Skin epidermis (tissue), 12 donors: Measurements from ENCODE around the gene IL16.
"Not testable (repeated sequence)": the region's sequence is repeated elsewhere in the genome, so short reads cannot be mapped to it uniquely, and the experiment has no call there.

Source experiments
- H3K27ac ChIP-seq, 21 experiments: fragments of 200-600 bp; sonication (generic) in 11 of 21; one replicate each; pipeline ENCODE4 v1.5.0; 2020; ENCODE audit warnings: mild to moderate bottlenecking in 3 of 21, inconsistent platforms in 2 of 21, moderate library complexity in 2 of 21
- H3K4me3 ChIP-seq, 7 experiments: fragments of 200-600 bp; sonication (generic) in 2 of 7; one replicate each; pipeline ENCODE4 v1.5.0; 2020; ENCODE audit warnings: inconsistent platforms in 2 of 7, mild to moderate bottlenecking in 2 of 7, moderate library complexity in 1 of 7

The IL16 gene

DNA sequence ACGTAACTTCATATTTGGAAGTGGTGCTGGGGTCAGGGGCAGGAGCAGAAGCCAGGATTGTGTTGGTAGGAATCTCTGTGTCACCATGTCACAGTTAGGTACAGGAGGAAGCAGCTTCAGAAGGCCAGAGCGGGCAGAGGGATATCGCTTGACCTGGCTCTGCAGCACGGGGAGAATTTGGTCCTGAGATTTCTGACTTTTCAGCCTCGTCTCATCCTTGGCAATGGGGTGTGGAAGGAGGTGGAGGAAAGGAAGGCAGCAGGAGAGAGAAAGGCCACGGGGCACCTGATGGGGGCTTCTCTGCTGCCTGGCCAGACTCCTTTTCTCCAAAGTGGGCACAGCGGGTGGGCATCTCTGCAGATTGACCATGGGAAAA is 564 bp downstream of the IL16 start:
- peak overlapping the region in 3 of 21 experiments; percentile 9 to 50 (median 34) for H3K27ac ChIP-seq
- no peak overlapping the region for H3K4me3 ChIP-seq

DNA sequence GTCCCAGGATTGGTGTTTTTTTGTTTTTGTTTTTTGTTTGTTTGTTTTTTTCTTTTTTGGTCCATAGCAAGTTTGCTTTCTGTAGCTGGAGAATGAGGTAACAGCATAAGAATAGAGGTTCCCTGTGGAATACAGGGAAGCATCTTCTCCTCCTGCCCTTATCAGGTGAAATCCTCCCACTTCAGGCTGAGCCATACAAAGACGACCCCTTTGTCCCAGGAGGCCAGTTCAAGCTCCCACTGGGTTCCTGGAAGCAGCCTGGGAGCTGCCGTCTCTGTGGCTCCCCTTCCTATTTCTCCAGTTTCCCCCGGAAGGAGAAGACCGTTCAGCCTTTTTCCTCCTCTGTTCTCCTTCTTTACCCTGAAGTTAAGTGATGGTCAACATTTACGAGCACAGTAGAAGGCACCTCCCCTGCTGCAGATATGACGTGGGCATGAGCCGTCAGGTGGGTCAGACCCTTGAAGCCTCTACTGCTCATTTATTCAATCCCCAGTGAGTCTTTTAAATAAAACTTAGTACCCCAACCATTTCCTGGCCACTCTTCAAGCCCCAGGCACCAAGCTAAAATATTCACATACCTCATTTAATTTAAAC is 1.1 kb downstream of the IL16 start:
- Histone ChIP-seq H3K27ac (peak overlapping the region in 1 of 21 experiments; percentile 35), H3K4me3 (no peak overlapping the region)

DNA sequence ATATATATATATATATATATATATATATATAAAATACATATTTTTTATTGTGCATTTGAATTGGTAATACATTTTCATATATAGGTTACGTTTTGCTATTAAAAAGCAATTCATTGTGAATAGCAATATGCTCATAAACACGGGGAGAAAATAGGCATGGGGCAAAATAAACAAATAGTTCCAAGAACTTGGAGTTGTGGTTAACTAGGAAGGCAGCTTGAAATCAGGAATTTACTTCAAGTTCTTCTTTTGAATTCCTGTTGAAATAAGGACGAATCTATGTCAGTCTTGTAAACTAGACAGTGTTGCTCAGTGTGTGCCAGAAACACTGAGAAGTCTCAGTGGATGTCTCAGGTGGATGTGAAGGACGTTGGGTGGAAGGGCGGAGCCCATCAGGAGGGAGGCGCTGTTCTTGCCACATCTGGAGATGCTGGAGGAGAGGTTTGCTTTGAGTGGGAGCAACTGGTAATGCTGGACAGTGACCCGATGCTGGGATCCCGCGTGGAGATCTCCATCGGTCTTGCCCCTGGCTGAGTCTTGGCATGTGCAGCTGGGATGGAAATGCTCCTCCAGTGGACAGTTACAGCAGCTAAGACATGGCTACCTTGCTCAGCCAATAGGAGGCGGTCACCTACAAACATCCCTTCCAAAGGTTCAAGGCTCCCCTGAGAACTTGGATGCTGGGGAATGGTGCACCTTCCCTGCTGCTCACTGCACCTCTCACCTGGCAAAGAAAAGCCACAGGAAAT is 2.5 kb downstream of the IL16 start:
- H3K4me3 ChIP-seq: no peak overlapping the region
- no peak overlapping the region for H3K27ac ChIP-seq

DNA sequence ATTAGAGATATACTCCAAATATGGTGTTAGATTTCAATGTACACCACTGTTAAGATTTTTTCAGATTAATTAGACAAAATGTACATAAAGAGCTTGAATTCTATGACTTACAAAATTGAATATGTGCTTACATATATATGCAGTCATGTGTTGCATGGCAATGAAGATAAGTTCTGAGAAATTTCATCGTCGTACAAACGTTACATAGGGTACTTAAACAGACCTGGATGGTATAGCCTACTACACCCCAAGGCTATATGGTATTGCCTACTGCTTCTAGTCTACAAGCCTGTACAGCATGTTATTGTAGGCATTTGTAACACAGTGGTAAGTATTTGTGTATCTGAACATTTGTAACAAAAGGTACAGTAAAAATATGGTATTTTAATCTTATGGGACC is 9.3 kb downstream of the IL16 start:
- H3K27ac ChIP-seq: no peak overlapping the region
- H3K4me3 ChIP-seq: no peak overlapping the region

DNA sequence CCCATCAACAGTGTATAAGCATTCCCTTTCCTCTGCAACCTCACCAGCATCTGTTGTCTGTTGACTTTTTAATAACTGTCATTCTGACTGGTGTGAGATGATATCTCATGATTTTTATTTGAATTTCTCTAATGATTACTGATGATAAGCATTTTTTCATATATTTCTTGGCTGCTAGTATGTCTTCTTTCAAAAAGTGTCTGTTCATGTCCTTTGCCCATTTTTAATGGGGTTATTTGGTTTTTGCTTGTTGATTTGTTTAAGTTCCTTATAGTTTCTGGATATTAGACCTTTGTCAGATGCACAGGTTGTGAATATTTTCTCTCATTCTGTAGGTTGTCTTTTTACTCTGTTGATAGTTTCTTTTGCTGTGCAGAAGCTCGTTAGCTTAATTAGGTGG is 11.3 kb downstream of the IL16 start:
- not testable (repeated sequence) for H3K4me3 ChIP-seq, H3K27ac ChIP-seq

DNA sequence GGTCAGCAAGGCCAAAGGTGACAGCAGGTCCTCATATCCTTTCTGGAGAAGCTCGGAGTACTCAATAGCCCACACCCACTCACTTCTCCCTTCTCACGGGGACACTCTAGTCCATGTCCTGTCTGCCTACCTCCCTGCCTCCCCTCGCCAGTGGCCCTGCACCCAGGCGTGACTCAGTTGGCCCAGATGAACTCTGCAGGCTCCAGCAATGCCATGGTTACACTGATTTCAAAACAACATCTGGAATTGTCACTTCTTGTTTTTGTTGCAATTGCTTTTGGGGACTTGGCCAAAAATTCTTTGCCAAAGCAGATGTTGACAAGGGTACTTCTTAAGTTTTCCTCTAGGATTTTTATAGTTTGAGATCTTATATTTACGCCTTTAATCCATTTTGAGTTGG is 13.0 kb downstream of the IL16 start:
- H3K27ac ChIP-seq: peak overlapping the region in 2 of 21 experiments; percentile 29 to 58
- no peak overlapping the region for H3K4me3 ChIP-seq

DNA sequence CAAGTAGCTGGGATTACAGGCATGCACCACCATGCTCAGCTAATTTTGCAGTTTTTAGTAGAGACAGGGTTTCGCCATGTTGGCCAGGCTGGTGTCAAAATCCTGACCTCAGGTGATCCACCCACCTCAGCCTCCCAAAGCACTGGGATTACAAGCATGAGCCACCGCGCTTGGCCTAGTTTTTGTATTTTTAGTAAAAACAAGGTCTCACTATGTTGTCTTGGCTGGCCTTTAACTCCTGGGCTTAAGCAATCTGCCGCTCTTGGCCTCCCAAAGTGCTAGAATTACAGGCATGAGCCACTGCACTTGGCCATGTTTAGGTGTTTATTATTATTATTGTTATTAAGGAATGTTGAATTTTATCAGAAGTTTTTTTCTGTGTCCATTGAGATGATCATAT is 14.7 kb downstream of the IL16 start:
- Histone ChIP-seq H3K27ac (peak overlapping the region in 1 of 21 experiments; percentile 5), H3K4me3 (no peak overlapping the region)

DNA sequence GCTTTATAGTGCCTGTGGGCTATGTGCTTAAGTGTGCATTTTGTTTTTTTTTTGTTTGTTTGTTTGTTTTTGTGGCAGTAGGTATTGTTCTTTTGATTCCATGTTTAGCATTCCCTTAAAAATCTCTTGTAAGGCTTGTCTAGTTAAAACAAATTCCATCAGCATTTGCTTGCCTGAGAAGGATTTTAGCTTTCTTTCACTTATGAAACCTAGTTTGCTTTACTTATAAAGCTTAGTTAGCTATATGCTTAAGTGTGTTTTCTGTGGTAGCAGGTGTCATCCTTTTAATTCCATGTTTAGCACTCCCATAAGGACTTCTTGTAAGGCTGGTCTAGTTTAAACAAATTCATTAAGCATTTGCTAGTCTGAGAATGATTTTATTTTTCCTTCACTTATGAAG is 17.3 kb downstream of the IL16 start:
- Histone ChIP-seq H3K4me3 (no peak overlapping the region), H3K27ac (no peak overlapping the region)

DNA sequence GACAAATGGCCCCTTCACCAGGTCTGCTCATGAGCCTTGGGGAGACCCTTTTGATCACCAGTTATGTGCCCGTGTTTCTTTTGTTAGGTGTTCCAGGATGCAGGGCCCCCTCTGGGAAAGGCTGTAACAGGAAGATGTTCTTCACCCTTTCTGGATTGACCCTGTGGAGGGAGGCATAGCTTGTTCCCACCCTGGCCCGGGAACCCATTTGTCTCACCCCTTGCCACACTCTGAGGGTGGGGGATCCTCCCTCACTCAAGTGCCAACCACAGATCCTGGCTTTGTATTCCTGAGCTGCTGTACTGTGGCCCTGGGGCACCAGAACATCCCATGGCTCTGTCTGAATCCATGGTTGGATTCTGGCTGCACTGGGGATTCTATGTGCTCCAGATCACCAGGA is 18.9 kb downstream of the IL16 start:
- Histone ChIP-seq H3K27ac (no peak overlapping the region), H3K4me3 (no peak overlapping the region)

DNA sequence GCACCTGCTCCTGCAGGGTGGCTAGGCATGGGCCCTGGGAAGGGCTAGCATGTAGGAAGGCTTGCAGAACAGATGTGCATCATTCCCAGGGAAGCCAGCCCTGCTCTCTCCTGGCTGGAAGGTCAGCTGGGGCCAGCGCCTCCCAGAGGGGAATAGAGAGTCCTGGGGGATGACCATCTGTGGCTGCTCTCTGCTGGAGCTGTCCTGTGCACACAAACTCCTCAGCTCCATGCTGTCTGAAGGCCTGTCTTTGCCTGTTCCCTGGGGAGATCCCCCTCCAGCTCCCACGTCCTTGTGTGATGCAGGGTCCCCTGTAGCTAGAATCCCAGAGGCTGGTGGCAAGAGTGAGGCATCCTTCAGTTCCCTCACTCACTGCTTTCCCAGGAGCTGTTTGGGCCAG is 19.3 kb downstream of the IL16 start:
- Histone ChIP-seq H3K4me3 (no peak overlapping the region), H3K27ac (peak overlapping the region in 1 of 21 experiments; percentile 36)

DNA sequence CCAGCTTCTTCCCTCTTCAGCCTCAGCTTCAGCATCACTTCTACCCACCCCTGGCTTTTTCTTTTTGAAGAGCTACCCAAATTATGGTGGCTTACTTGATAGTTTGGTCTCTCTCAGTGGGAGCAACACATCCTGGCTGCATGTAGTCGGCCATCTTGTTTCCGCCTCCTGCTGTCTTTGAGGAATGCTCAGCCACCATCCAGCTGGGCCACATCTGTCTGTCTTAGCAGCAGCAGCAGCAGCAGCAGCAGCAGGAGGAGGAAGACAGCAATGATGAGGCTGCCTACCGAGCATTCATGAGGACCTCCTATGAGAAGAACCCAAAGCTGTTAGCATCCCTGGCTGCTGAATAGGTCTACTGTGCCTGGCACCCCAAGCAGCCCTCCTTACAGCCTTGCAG is 19.7 kb downstream of the IL16 start:
- H3K27ac ChIP-seq: peak overlapping the region in 1 of 21 experiments; percentile 36
- no peak overlapping the region for H3K4me3 ChIP-seq

DNA sequence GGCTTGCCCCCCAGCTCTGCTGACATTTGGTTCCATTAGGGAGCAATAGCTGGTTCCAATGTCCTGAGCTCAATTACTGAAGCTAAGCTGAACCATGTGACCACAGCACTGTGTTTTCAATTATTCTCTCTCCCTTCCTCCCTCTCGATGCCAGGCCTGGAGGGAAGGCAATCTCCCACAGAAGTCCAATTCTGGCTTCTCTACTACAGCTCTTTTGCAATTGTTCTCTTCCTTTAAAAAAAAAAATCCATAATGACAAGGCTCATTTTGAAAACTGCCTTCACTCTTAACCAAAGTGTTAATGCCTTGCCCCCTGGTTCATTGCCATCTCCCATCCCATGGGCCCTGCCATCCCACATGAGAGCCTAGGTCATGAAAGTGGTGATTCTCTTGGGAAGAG is 24.8 kb downstream of the IL16 start:
- Histone ChIP-seq H3K27ac (peak overlapping the region in 13 of 21 experiments; percentile 8 to 78 (median 65)), H3K4me3 (no peak overlapping the region)

DNA sequence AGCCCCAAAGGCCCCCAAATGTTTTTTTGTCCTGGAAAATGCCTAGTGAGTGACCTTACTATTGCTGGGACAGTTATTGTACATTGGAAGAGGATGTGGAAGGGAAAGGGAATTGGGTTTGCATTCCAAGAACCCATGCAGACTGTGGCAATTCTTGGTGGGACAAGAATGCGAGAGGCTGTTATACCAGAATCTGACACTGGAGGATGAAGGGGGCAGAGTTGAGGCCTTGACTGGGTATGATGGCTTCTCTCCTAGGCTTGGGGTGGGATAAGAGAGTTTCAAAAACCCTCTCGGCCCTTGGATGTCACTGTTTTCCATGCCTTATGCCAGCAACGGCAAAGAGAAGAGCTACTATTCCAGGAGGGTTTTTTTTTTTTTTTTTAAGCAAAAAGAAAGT is 25.3 kb downstream of the IL16 start:
- Histone ChIP-seq H3K27ac (peak overlapping the region in 11 of 21 experiments; percentile 8 to 78 (median 50)), H3K4me3 (no peak overlapping the region)

DNA sequence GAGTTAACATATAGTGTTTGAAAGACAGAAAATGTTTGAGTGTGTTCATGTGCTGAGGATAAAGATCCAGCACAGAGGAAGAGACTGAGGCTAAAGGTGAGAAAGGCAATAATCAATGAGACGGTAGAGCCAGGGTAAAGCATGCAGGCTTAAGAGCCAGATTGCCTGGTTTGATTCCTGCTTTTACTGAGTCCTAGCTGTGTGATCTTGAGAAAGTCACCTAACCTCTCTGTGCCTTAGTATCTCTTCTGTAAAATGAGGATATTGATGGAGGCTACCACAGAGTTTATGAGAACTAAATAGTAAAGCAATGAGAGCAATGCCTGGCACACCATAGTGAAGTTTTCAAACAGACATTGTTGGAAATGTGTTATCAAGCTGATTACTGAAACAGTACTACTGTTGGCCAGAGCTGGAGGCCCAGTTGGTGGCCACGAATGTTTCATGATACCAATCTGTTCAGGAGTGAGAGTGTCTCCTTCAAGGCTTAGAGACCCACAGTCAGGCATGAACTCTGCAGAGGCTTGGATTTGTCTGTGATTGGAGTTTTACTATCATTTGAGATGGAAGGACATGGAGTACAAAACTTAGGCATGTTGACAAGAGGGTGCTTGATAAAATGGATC is 26.8 kb downstream of the IL16 start:
- Histone ChIP-seq H3K27ac (peak overlapping the region in 4 of 21 experiments; percentile 8 to 78 (median 32)), H3K4me3 (no peak overlapping the region)

DNA sequence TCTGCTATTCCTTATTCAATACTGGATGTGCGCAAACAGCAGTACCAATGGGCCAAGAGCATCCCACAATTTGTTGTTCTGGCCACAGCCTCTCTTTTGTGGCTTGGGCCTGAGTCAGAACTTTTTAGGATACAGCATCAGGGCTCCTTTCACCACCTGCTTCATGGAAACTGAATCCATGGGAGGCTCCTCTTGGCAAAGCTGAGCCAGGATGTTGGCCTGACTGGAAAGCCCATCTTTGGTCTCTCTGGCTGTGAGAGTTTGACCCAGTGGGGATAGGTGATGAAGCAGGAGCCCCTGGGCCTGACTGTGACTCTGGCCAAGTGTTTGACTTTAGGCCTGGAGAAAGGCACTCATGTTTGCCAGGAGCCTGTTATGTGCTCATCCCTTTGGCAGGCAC is 27.6 kb downstream of the IL16 start:
- no peak overlapping the region for H3K4me3 ChIP-seq
- H3K27ac ChIP-seq: peak overlapping the region in 8 of 21 experiments; percentile 6 to 37 (median 14)

DNA sequence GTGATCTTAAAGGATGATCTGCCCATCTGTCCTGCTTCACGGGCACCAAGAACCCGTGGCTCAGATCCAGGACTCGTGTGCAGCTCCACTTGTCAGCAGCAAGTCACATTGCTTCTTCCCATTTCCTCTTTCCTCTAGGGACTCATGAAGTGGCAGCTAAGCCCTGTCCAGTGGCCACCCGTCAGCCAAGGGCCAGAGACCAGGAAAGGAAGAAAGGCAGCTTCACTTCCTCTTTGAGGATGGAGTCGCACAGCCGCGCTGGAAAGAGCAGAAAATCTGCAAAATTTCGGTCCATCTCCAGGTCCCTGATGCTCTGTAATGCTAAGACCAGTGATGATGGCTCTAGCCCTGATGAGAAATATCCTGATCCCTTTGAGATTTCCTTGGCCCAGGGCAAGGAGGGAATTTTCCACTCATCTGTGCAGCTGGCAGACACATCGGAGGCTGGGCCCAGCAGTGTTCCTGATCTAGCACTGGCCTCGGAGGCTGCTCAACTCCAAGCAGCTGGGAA is 28.5 kb downstream of the IL16 start:
- Histone ChIP-seq H3K27ac (peak overlapping the region in 9 of 21 experiments; percentile 8 to 53 (median 23)), H3K4me3 (no peak overlapping the region)

DNA sequence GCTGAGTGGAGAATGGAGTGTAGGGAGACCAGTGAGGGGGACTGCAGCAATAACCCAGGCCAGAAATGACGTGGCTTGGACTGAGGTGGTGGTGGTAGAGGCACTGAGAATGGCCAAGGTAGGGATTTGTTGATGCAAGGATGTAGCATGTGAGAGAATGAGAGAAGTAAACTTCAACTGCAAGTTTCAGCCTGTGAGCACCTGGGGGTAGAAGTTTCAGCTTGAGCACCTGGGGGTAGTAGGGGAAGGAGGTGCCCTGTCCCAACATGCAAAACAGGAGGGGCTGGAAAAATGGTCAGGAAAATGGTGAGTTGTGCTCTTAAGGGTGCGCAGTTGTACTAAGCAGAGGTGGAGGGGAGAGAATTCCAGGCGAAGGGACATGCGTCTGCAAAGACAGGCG is 31.0 kb downstream of the IL16 start:
- H3K4me3 ChIP-seq: no peak overlapping the region
- H3K27ac ChIP-seq: no peak overlapping the region

DNA sequence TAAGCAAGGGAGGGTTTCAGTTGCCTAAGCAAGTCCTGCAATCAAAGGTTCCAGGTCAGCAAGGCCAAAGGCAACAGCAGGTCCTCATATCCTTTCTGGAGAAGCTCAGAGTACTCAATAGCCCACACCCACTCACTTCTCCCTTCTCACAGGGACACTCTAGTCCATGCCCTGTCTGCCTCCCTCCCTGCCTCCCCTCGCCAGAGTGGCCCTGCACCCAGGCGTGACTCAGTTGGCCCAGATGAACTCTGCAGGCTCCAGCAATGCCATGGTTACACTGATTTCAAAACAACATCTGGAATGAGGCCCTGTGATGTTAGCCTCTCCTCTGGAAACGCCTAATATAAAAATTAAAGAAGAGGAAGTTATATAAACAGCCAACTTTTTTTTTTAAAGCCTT is 32.9 kb downstream of the IL16 start:
- Histone ChIP-seq H3K4me3 (no peak overlapping the region), H3K27ac (peak overlapping the region in 9 of 21 experiments; percentile 17 to 69 (median 46))

DNA sequence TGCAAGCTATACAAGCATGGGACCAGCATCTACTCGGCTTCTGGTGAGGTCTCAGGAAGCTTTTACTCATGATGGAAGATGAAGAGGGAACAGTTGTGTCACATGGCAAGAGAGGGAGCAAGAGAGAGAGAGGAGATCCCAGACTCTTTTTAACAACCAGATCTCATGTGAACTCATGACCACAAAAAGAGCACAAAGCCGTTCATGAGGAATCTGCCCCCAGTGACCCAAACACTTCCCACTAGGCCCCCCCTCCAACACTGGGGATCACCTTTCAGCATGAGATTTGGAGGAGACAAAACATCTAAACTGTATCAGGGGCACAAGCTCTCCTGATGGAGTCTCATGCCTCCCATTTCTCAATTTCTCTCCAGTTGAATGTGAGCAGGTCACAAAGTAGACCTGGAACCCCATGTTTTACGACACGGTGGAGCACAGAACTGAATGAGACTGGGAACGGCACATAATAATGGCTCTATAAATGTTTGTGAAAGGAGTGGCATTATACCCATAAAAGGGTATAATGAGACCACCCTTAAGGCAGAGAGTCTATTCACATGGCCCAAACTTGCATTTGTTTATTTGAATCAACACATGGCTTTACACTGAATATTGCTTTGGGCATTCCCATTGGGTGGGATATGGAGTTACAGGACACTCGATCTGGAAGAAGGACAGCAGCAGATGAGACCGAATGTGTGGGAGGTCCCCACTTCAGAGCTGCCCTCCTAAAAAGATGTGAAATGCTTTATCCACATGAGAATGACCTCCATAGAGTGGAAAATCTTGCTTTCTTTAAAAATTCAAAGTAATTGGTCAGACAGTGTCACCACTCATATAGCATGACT is 38.8 kb downstream of the IL16 start:
- Histone ChIP-seq H3K27ac (peak overlapping the region in 8 of 21 experiments; percentile 18 to 64 (median 30)), H3K4me3 (no peak overlapping the region)

DNA sequence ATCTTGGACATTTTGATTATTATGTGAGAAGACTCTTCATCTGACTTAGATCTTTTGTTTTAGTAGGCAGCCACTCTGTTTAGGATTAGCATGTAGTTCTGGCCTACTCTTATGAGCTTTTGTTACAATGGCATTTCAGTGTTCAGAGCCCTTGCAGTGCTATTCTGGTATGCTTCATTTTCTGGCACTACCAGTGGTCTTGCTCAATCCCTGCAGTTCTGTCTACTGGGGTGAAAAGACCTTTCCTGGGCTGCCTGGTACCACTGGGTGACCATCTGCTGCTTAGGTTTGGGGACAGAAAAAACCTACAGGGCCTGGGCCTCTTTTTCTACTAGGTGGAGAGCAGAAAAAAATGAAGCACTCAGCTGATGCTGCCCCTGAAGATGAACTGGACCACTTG is 42.5 kb downstream of the IL16 start:
- Histone ChIP-seq H3K4me3 (no peak overlapping the region), H3K27ac (peak overlapping the region in 1 of 21 experiments; percentile 28)
